Activated CD4-positive, alpha-beta T cell treated with anti-CD3 and anti-CD28 coated beads, Interleukin-2, amount 10 ng/mL, durations not matched to agents 24 days and 14 days (primary cell): Measurements from ENCODE around the gene NEK7. TPM values are rescaled to one million over a fixed set of nuclear protein-coding genes. Genes with fewer than 3 reads are reported as not detected.

ENCODE experiments used
- DNase-seq: peaks from one replicate; pipeline ENCODE4 v3.0.0; 2022
- H3K27ac Mint-ChIP-seq: one replicate; pipeline ENCODE4 v1.8.0; 2022; ENCODE audit warnings: mild to moderate bottlenecking, mixed read lengths
- H3K27me3 Mint-ChIP-seq: one replicate; pipeline ENCODE4 v1.8.0; 2022; ENCODE audit warnings: mixed read lengths
- H3K36me3 Mint-ChIP-seq: one replicate; pipeline ENCODE4 v1.8.0; 2022; ENCODE audit warnings: low read depth, mild to moderate bottlenecking, mixed read lengths
- H3K4me1 Mint-ChIP-seq: one replicate; pipeline ENCODE4 v1.8.0; 2021; ENCODE audit warnings: mixed read lengths
- H3K4me3 Mint-ChIP-seq: one replicate; pipeline ENCODE4 v1.8.0; 2022; ENCODE audit warnings: mild to moderate bottlenecking, moderate library complexity, mixed read lengths
- H3K9me3 Mint-ChIP-seq: one replicate; pipeline ENCODE4 v1.8.0; 2021; ENCODE audit warnings: mixed read lengths
- intact Hi-C: fragments of 100-400 bp; cut with micrococcal nuclease; formaldehyde crosslinking; loops from one replicate; pipeline ENCODE4 v1.15.1; 2023
- total RNA-seq: library from RNA; stranded (reverse); gene quantifications from 2 replicates; pipeline ENCODE4 v1.2.3, GENCODE V29; 2022

The NEK7 gene
- total RNA-seq, 1 donor from 2014 or later = 61.4 TPM

- no peak overlapping the region for H3K4me3 Mint-ChIP-seq
- no peaks in the 10 kb centered on the region for H3K36me3 Mint-ChIP-seq
- H3K4me1 Mint-ChIP-seq = no peaks in the 10 kb centered on the region
- H3K27me3 Mint-ChIP-seq = peaks cover 8% of the 10 kb centered on the region
- H3K27ac Mint-ChIP-seq = no peak overlapping the region
- intact Hi-C loops = no loop called here
- DNase-seq = no peak
- no peaks in the 10 kb centered on the region for H3K9me3 Mint-ChIP-seq
These were observed 204.5 kb downstream of the NEK7 start for GRCh38 chr1:198361237-198361767.

GRCh38 chr1:198363625-198364151 is 206.9 kb downstream of the NEK7 start:
- intact Hi-C loops = no loop called here
- Mint-ChIP-seq H3K27ac (no peak overlapping the region), H3K4me3 (no peak overlapping the region), H3K4me1 (no peaks in the 10 kb centered on the region), H3K36me3 (no peaks in the 10 kb centered on the region), H3K27me3 (peaks cover 10% of the 10 kb centered on the region), H3K9me3 (peaks cover 3% of the 10 kb centered on the region)
- no peak for DNase-seq

GRCh38 chr1:198364471-198364870 is 207.7 kb downstream of the NEK7 start:
- intact Hi-C loops = no loop called here
- Mint-ChIP-seq H3K27ac (no peak overlapping the region), H3K9me3 (peaks cover 5% of the 10 kb centered on the region), H3K4me1 (no peaks in the 10 kb centered on the region), H3K4me3 (no peak overlapping the region), H3K27me3 (peaks cover 10% of the 10 kb centered on the region), H3K36me3 (no peaks in the 10 kb centered on the region)
- no peak for DNase-seq

GRCh38 chr1:198367296-198367695 is 210.5 kb downstream of the NEK7 start:
- Mint-ChIP-seq H3K9me3 (peaks cover 13% of the 10 kb centered on the region), H3K36me3 (no peaks in the 10 kb centered on the region), H3K27ac (no peak overlapping the region), H3K4me1 (no peaks in the 10 kb centered on the region), H3K27me3 (peaks cover 8% of the 10 kb centered on the region), H3K4me3 (no peak overlapping the region)
- intact Hi-C loops = no loop called here
- DNase-seq = no peak

GRCh38 chr1:198370996-198371395 is 214.2 kb downstream of the NEK7 start:
- Mint-ChIP-seq H3K4me3 (no peak overlapping the region), H3K4me1 (no peaks in the 10 kb centered on the region), H3K27ac (no peak overlapping the region), H3K27me3 (peaks cover 10% of the 10 kb centered on the region), H3K36me3 (no peaks in the 10 kb centered on the region), H3K9me3 (peaks cover 24% of the 10 kb centered on the region)
- DNase-seq = no peak
- intact Hi-C loops = no loop called here

Other genes with a start within 250 kb of the NEK7 start
- 0.02 and 0.05 TPM in 2 replicates for gene LHX9, start 239.6 kb upstream of the NEK7 start, total RNA-seq